GM20000 (cell line): Measurements from ENCODE around the gene FOXO6.
A peak's percentile ranks its signal among the peaks of the same experiment; 100 is the strongest.

Experiments
- DNase-seq: peaks from one replicate; pipeline ENCODE4 v3.0.0; 2012; ENCODE audit warnings: low spot score
- TF ChIP-seq, protein P1 (sequence below): IDR thresholded peaks from 2 replicates; pipeline ENCODE4 v1.5.1; 2012; ENCODE audit warnings: mild to moderate bottlenecking, control low read depth; ENCODE audit errors: extremely low read depth, missing control alignments

Gene FOXO6

DNA sequence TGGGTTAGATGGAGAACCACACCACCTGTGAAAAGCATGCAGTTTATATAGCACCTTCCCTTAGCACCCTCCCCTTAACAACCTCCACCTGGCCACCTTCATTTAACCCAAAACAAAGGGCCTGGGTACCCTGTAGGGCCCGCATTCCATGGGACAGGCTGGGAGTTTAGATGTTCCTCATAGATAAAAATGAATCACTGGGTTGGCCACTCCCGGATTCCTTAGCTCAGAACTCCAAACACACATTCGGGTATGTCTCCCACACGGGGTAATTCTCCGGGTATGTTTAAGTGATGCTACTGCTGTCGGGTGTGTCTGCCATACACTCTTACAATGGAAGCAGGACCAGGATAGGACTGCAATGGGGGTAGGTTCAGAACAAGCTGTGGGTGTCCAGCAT lies 43.9 kb upstream of the FOXO6 start:
- TF ChIP-seq, protein P1, sequence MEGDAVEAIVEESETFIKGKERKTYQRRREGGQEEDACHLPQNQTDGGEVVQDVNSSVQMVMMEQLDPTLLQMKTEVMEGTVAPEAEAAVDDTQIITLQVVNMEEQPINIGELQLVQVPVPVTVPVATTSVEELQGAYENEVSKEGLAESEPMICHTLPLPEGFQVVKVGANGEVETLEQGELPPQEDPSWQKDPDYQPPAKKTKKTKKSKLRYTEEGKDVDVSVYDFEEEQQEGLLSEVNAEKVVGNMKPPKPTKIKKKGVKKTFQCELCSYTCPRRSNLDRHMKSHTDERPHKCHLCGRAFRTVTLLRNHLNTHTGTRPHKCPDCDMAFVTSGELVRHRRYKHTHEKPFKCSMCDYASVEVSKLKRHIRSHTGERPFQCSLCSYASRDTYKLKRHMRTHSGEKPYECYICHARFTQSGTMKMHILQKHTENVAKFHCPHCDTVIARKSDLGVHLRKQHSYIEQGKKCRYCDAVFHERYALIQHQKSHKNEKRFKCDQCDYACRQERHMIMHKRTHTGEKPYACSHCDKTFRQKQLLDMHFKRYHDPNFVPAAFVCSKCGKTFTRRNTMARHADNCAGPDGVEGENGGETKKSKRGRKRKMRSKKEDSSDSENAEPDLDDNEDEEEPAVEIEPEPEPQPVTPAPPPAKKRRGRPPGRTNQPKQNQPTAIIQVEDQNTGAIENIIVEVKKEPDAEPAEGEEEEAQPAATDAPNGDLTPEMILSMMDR = no peak

GRCh38 chr1:41318135-41318534 lies 43.1 kb upstream of the FOXO6 start:
- TF ChIP-seq, protein P1 = no peak
- DNase-seq = no peak

More for the DNA sequence above, 43.9 kb upstream of the FOXO6 start:
- no peak for DNase-seq

DNA sequence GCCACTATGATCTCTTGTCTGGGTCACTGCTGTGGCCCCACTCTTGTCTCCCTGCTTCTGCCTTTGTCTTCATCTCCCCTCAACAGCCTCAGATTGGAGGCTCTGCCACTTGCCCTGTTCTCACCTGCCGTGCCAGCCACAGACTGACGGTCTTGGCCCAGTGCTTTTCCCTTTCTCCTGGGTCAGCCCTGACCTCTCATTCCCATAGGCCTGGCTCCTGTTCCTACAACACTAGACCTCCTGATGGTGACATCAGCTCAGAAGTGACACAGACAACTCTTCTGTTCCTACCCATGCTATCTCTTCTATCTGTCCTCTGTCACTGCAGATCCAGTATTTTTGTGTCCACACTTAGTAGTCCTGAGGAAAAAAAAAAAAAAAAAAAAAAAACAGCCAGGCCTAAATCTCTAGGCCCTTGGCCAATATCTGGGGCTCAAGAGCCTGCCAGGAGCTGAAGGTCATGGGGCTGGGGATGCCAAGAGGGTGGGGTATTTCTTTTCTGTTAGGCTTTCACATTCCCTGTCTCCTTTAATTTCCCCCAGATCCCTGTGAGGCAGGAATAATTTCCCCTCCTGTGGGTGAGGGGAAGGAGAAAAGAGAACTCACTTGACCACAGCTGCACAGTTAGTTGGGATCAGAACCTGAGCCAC lies 42.0 kb upstream of the FOXO6 start:
- no peak for DNase-seq

DNA sequence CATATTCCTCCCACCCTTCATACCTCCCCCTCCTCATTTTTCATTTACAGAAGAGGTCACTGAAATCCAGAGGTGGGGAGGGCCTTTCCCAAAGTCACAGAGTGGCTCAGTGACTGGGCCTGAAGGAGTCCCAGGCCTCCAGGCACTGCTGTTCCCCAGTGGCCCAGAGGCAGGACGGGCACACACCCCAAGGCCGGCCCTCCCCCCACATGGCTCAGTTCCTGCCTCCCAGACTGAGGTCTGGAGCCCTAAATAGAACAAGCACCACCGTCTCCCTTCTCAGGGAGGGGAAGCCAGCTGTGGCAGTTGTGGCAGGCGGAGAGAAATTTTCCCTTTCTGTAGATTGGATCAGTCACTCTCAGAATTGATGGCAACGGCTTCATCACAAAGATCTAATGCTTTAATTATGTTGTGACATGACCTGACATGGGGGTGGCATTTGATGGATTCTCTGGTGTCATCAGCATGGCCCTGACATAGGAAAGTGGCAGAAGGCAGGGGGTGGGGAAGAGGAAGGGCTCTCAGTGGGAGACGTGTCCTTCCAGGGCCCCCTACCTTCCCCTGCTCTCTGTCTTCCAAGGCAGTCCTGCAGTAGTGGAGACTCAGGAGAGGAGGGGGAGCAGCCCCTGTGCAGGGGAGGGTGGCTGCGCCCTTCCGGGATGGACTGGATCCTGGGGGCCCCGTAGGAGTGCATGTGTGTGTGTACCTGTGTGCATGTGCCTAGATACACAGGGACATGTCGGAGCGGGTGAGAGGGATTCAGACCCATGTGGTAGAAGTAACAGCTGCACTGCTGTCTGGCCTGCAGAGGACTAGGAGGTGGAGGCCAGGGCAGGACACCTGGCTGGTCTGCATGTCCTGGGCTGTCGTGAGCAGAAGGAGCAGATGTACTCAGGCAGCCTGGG lies 41.2 kb upstream of the FOXO6 start:
- TF ChIP-seq, protein P1 = no peak
- DNase-seq = no peak

More for the DNA sequence above, 42.0 kb upstream of the FOXO6 start:
- TF ChIP-seq, protein P1 = no peak

DNA sequence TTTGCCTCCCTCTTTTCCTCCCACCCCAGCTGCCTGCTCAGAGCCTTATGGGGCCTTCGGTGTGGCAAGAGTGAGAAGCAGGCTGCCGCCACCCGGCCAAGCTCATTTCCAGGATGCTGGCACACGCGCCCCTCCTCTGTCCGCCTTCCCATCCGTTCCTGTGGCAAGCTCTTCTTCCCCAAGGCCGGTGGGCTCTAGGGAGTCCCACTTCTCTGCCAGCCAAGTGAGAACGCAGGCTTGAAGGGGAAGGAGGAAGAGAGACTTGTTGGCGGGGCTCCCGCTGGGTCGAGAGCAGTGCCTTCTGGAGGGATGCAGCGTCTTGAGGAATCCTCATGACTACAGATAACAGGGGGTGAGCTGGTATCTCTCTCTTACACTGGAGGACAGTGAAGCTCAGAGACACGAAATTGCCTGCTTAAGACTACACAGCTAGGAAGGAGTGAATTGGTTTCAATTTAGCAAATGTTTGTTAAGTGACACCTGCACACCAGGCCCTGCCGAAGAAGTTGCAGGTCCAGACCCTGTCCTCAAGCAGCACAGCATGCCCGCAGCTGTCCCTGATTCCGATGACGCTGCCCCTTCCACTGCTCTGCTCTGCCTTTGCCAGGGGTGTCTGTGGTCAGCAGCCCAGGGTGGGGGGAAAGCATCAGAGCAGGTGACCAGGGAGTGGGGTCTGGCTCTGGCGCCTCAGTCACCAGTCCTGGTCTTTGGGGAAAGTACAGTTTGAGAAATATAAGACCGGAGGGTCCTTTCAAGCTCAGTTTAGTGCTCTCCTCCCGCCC lies 40.1 kb upstream of the FOXO6 start:
- no peak for DNase-seq
- TF ChIP-seq, protein P1 = no peak

- TF ChIP-seq, protein P1 = no peak
- no peak for DNase-seq
Observed at GRCh38 chr1:41322101-41322661, 39.1 kb upstream of the FOXO6 start.

DNA sequence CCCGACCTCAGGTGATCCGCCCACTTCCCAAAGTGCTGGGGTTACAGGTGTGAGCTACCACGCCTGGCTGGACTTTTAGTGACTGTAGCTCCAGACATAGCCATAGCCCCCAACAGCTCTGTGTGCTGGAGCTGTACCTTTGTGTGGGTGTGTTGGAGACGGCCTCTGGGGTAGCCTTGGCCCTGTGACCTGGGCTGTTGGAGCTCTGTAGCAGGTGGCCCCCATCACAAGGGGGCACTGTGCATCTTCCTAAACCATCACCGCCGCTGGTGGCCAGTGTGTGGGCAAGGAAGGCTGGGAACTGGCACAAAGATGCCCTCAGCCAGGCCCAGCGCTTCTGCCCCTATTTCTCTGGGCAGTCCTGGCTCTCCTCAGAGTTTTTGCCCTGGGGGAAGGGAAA lies 38.4 kb upstream of the FOXO6 start:
- TF ChIP-seq, protein P1 = no peak
- DNase-seq = peak; percentile 69
